ENCODE results near the gene HBEGF.

The HBEGF gene

GRCh38 chr5:140301136-140301535 is 45.3 kb downstream of the HBEGF start:
- DNase-seq = no peak

- no peak for DNase-seq
Measured at GRCh38 chr5:140299056-140299455, 47.3 kb downstream of the HBEGF start.

- no peak for DNase-seq
Measured at GRCh38 chr5:140298183-140298601, 48.2 kb downstream of the HBEGF start.

GRCh38 chr5:140297283-140297682 is 49.1 kb downstream of the HBEGF start:
- DNase-seq = no peak

GRCh38 chr5:140296289-140296688 is 50.1 kb downstream of the HBEGF start:
- no peak for DNase-seq

GRCh38 chr5:140295414-140295813 is 51.0 kb downstream of the HBEGF start:
- no peak for DNase-seq

- DNase-seq = no peak
Measured at GRCh38 chr5:140294753-140295152, 51.6 kb downstream of the HBEGF start.

GRCh38 chr5:140293849-140294100 is 52.6 kb downstream of the HBEGF start:
- no peak for DNase-seq

- no peak for DNase-seq
Measured at GRCh38 chr5:140293091-140293848, 53.1 kb downstream of the HBEGF start.

GRCh38 chr5:140292212-140293036 is 54.0 kb downstream of the HBEGF start:
- DNase-seq = no peak

- no peak for DNase-seq
Measured at GRCh38 chr5:140287801-140288521, 58.4 kb downstream of the HBEGF start.

GRCh38 chr5:140286424-140286823 is 60.0 kb downstream of the HBEGF start:
- DNase-seq = no peak

- no peak for DNase-seq
Measured at GRCh38 chr5:140284013-140284412, 62.4 kb downstream of the HBEGF start.
